ENCODE results near the gene TMEM184B.

The TMEM184B gene

GRCh38 chr22:38257650-38258250 is 15.1 kb downstream of the TMEM184B start:
- no peaks in the 10 kb centered on the region for H3K4me1 ChIP-seq
- no peak for DNase-seq (ENCODE audit: low spot score in 2 of 2)
- in situ Hi-C loops (cut with MboI; ENCODE audit: low sequenced_read_pairs): no loop called here

GRCh38 chr22:38257181-38257580 is 15.6 kb downstream of the TMEM184B start:
- no peaks in the 10 kb centered on the region for H3K36me3 ChIP-seq (replicated peaks)
- H3K9me3 ChIP-seq: no peaks in the 10 kb centered on the region
- H3K27me3 ChIP-seq (ENCODE audit: low read depth): no peaks in the 10 kb centered on the region
- in situ Hi-C loops (cut with MboI; ENCODE audit: low sequenced_read_pairs): no loop called here
- no peak for DNase-seq (ENCODE audit: low spot score in 2 of 2)
- no peak overlapping the region for H3K4me3 ChIP-seq
- H3K4me1 ChIP-seq: no peaks in the 10 kb centered on the region

More at GRCh38 chr22:38257650-38258250, 15.1 kb downstream of the TMEM184B start:
- Histone ChIP-seq H3K27me3 (ENCODE audit: low read depth) (no peaks in the 10 kb centered on the region), H3K36me3 (replicated peaks) (no peaks in the 10 kb centered on the region), H3K4me3 (no peak overlapping the region), H3K9me3 (no peaks in the 10 kb centered on the region)

- Histone ChIP-seq H3K27me3 (ENCODE audit: low read depth) (no peaks in the 10 kb centered on the region), H3K4me3 (no peak overlapping the region), H3K4me1 (no peaks in the 10 kb centered on the region), H3K9me3 (no peaks in the 10 kb centered on the region), H3K36me3 (replicated peaks) (no peaks in the 10 kb centered on the region)
- in situ Hi-C loops (cut with MboI; ENCODE audit: low sequenced_read_pairs): no loop called here
- no peak for DNase-seq (ENCODE audit: low spot score in 2 of 2)
Measured at GRCh38 chr22:38255697-38256096, 17.1 kb downstream of the TMEM184B start.

GRCh38 chr22:38251341-38251692 is 21.5 kb downstream of the TMEM184B start:
- no peaks in the 10 kb centered on the region; the same call in 1 of the 2 replicates for H3K36me3 ChIP-seq (replicated peaks)
- in situ Hi-C loops (cut with MboI; ENCODE audit: low sequenced_read_pairs): no loop called here
- DNase-seq (ENCODE audit: low spot score in 2 of 2): no peak

GRCh38 chr22:38250643-38251340 is 22.0 kb downstream of the TMEM184B start:
- no peaks in the 10 kb centered on the region for H3K9me3 ChIP-seq
- H3K4me3 ChIP-seq: no peak overlapping the region
- no peaks in the 10 kb centered on the region for H3K27me3 ChIP-seq (ENCODE audit: low read depth)
- H3K4me1 ChIP-seq: no peaks in the 10 kb centered on the region
- H3K36me3 ChIP-seq (replicated peaks): no peaks in the 10 kb centered on the region; the same call in 1 of the 2 replicates
- in situ Hi-C loops (cut with MboI; ENCODE audit: low sequenced_read_pairs): no loop called here
- DNase-seq (ENCODE audit: low spot score in 2 of 2): no peak

More at GRCh38 chr22:38251341-38251692, 21.5 kb downstream of the TMEM184B start:
- no peak overlapping the region for H3K4me3 ChIP-seq
- H3K9me3 ChIP-seq: no peaks in the 10 kb centered on the region
- H3K4me1 ChIP-seq: no peaks in the 10 kb centered on the region
- H3K27me3 ChIP-seq (ENCODE audit: low read depth): no peaks in the 10 kb centered on the region

- Histone ChIP-seq H3K4me3 (no peak overlapping the region), H3K9me3 (no peaks in the 10 kb centered on the region), H3K36me3 (replicated peaks) (no peaks in the 10 kb centered on the region; the same call in 1 of the 2 replicates), H3K4me1 (no peaks in the 10 kb centered on the region), H3K27me3 (ENCODE audit: low read depth) (no peaks in the 10 kb centered on the region)
- no peak for DNase-seq (ENCODE audit: low spot score in 2 of 2)
- in situ Hi-C loops (cut with MboI; ENCODE audit: low sequenced_read_pairs): no loop called here
Measured at GRCh38 chr22:38249803-38250642, 22.8 kb downstream of the TMEM184B start.

GRCh38 chr22:38249301-38249700 is 23.5 kb downstream of the TMEM184B start:
- no peaks in the 10 kb centered on the region for H3K27me3 ChIP-seq (ENCODE audit: low read depth)
- DNase-seq (ENCODE audit: low spot score in 2 of 2): no peak
- in situ Hi-C loops (cut with MboI; ENCODE audit: low sequenced_read_pairs): no loop called here
- peaks cover 4% of the 10 kb centered on the region; the same call in 1 of the 2 replicates for H3K36me3 ChIP-seq (replicated peaks)
- no peak overlapping the region for H3K4me3 ChIP-seq
- no peaks in the 10 kb centered on the region for H3K9me3 ChIP-seq
- no peaks in the 10 kb centered on the region for H3K4me1 ChIP-seq

GRCh38 chr22:38248280-38248679 is 24.5 kb downstream of the TMEM184B start:
- in situ Hi-C loops (cut with MboI; ENCODE audit: low sequenced_read_pairs): no loop called here
- H3K4me3 ChIP-seq: no peak overlapping the region
- no peaks in the 10 kb centered on the region for H3K9me3 ChIP-seq
- no peaks in the 10 kb centered on the region for H3K27me3 ChIP-seq (ENCODE audit: low read depth)
- peaks cover 4% of the 10 kb centered on the region; the same call in 1 of the 2 replicates for H3K36me3 ChIP-seq (replicated peaks)
- no peaks in the 10 kb centered on the region for H3K4me1 ChIP-seq
- no peak for DNase-seq (ENCODE audit: low spot score in 2 of 2)

GRCh38 chr22:38247713-38248112 is 25.1 kb downstream of the TMEM184B start:
- in situ Hi-C loops (cut with MboI; ENCODE audit: low sequenced_read_pairs): no loop called here
- no peak overlapping the region for H3K4me3 ChIP-seq
- no peaks in the 10 kb centered on the region for H3K4me1 ChIP-seq
- H3K36me3 ChIP-seq (replicated peaks): peaks cover 4% of the 10 kb centered on the region; the same call in 1 of the 2 replicates
- H3K27me3 ChIP-seq (ENCODE audit: low read depth): no peaks in the 10 kb centered on the region
- no peaks in the 10 kb centered on the region for H3K9me3 ChIP-seq
- no peak for DNase-seq (ENCODE audit: low spot score in 2 of 2)

GRCh38 chr22:38246692-38247091 is 26.1 kb downstream of the TMEM184B start:
- no peaks in the 10 kb centered on the region for H3K4me1 ChIP-seq
- no peaks in the 10 kb centered on the region for H3K27me3 ChIP-seq (ENCODE audit: low read depth)
- H3K4me3 ChIP-seq: no peak overlapping the region
- peaks cover 4% of the 10 kb centered on the region; the same call in 1 of the 2 replicates for H3K36me3 ChIP-seq (replicated peaks)
- in situ Hi-C loops (cut with MboI; ENCODE audit: low sequenced_read_pairs): no loop called here
- H3K9me3 ChIP-seq: no peaks in the 10 kb centered on the region
- DNase-seq (ENCODE audit: low spot score in 2 of 2): no peak

- Histone ChIP-seq H3K9me3 (no peaks in the 10 kb centered on the region), H3K4me3 (no peak overlapping the region), H3K4me1 (no peaks in the 10 kb centered on the region), H3K36me3 (replicated peaks) (peaks cover 4% of the 10 kb centered on the region; the same call in 1 of the 2 replicates), H3K27me3 (ENCODE audit: low read depth) (no peaks in the 10 kb centered on the region)
- DNase-seq (ENCODE audit: low spot score in 2 of 2): no peak
- in situ Hi-C loops (cut with MboI; ENCODE audit: low sequenced_read_pairs): no loop called here
Measured at GRCh38 chr22:38246046-38246658, 26.7 kb downstream of the TMEM184B start.

- H3K4me3 ChIP-seq: no peak overlapping the region
- in situ Hi-C loops (cut with MboI; ENCODE audit: low sequenced_read_pairs): no loop called here
- no peaks in the 10 kb centered on the region for H3K9me3 ChIP-seq
- H3K36me3 ChIP-seq (replicated peaks): peaks cover 4% of the 10 kb centered on the region; the same call in 1 of the 2 replicates
- no peak for DNase-seq (ENCODE audit: low spot score in 2 of 2)
- H3K27me3 ChIP-seq (ENCODE audit: low read depth): no peaks in the 10 kb centered on the region
- no peaks in the 10 kb centered on the region for H3K4me1 ChIP-seq
Measured at GRCh38 chr22:38244106-38244505, 28.7 kb downstream of the TMEM184B start.

- H3K27me3 ChIP-seq (ENCODE audit: low read depth): no peaks in the 10 kb centered on the region
- in situ Hi-C loops (cut with MboI; ENCODE audit: low sequenced_read_pairs): no loop called here
- H3K9me3 ChIP-seq: no peaks in the 10 kb centered on the region
- H3K4me1 ChIP-seq: no peaks in the 10 kb centered on the region
- no peak for DNase-seq (ENCODE audit: low spot score in 2 of 2)
- peaks cover 4% of the 10 kb centered on the region; the same call in 1 of the 2 replicates for H3K36me3 ChIP-seq (replicated peaks)
- no peak overlapping the region for H3K4me3 ChIP-seq
Measured at GRCh38 chr22:38243007-38243765, 29.6 kb downstream of the TMEM184B start.

Data from HAP-1 (cell line).